Neural cell (in vitro differentiated cells): Measurements from ENCODE around the gene MSMB. TPM values are rescaled to one million over a fixed set of nuclear protein-coding genes. Genes with fewer than 3 reads are reported as not detected.

ENCODE experiments used
- H2AFZ ChIP-seq: fragments of 200-600, 300-800 bp; sonication (generic), shearing (Covaris generic); 2 replicates; pipeline ENCODE4 v1.6.0; 2014; ENCODE audit warnings: low read depth, mild to moderate bottlenecking, antibody characterized with exemption, low read length, moderate library complexity
- H3F3A ChIP-seq: fragments of 200-600 bp; shearing (Covaris generic); 2 replicates; pipeline ENCODE4 v1.6.1; 2016; ENCODE audit warnings: mild to moderate bottlenecking, moderate library complexity, mixed read lengths, antibody characterized with exemption, low read length; ENCODE audit not compliant: insufficient read depth, poor library complexity, severe bottlenecking
- H3K27ac ChIP-seq: fragments of 200-600, 300-800 bp; sonication (generic), shearing (Covaris generic); 2 replicates; pipeline ENCODE4 v1.5.1; 2014; ENCODE audit warnings: mild to moderate bottlenecking, low read length, moderate library complexity
- H3K27me3 ChIP-seq: fragments of 300-800, 200-600 bp; sonication (generic), shearing (Covaris generic); 2 replicates; pipeline ENCODE4 v1.6.0; 2014; ENCODE audit warnings: mild to moderate bottlenecking, low read depth, low read length, moderate library complexity; ENCODE audit not compliant: insufficient read depth
- H3K36me3 ChIP-seq: fragments of 300-800, 200-600 bp; sonication (generic), shearing (Covaris generic); 2 replicates; pipeline ENCODE4 v1.5.1; 2014; ENCODE audit warnings: mild to moderate bottlenecking, antibody characterized with exemption, low read length, moderate library complexity; ENCODE audit not compliant: insufficient read depth
- H3K4me2 ChIP-seq: fragments of 300-800, 200-600 bp; sonication (generic), shearing (Covaris generic); 2 replicates; pipeline ENCODE4 v1.6.0; 2014; ENCODE audit warnings: mild to moderate bottlenecking, low read length
- H3K4me3 ChIP-seq: fragments of 300-800, 200-600 bp; sonication (generic), shearing (Covaris generic); 2 replicates; pipeline ENCODE4 v1.5.1; 2014; ENCODE audit warnings: mild to moderate bottlenecking, low read length, moderate library complexity
- H3K79me2 ChIP-seq: fragments of 200-600 bp; shearing (Covaris generic); replicated peaks from 2 replicates; pipeline ENCODE4 v1.6.0; 2014; ENCODE audit warnings: mild to moderate bottlenecking, low read length, moderate library complexity; ENCODE audit not compliant: insufficient read depth
- H3K9ac ChIP-seq: fragments of 300-800, 200-600 bp; sonication (generic), shearing (Covaris generic); 2 replicates; pipeline ENCODE4 v1.6.1; 2016; ENCODE audit warnings: mild to moderate bottlenecking, low read length, mixed read lengths
- H3K9me2 ChIP-seq: fragments of 200-600 bp; shearing (Covaris generic); 2 replicates; pipeline ENCODE4 v1.6.1; 2016; ENCODE audit warnings: mild to moderate bottlenecking, low read length, mixed read lengths; ENCODE audit not compliant: insufficient read depth
- H3K9me3 ChIP-seq: fragments of 200-600, 300-800 bp; sonication (generic), shearing (Covaris generic); 2 replicates; pipeline ENCODE4 v1.6.1; 2016; ENCODE audit warnings: mild to moderate bottlenecking, mixed run types, low read length, moderate library complexity, mixed read lengths
- H4K20me1 ChIP-seq: fragments of 200-600 bp; shearing (Covaris generic); 2 replicates; pipeline ENCODE4 v1.6.1; 2016; ENCODE audit warnings: mild to moderate bottlenecking, mixed run types; ENCODE audit not compliant: insufficient read depth
- EP300 ChIP-seq: fragments of 450-650 bp; conservative IDR thresholded peaks from 2 replicates; pipeline ENCODE4 v1.6.1; 2014; ENCODE audit warnings: antibody characterized with exemption, mild to moderate bottlenecking, moderate library complexity; ENCODE audit not compliant: poor library complexity, severe bottlenecking
- EZH2 ChIP-seq: fragments of 200-600, 300-800 bp; shearing (Covaris generic), sonication (generic); IDR thresholded peaks from 2 replicates; pipeline ENCODE4 v1.6.1; 2014; ENCODE audit warnings: antibody characterized with exemption, low read length, borderline replicate concordance, mild to moderate bottlenecking; ENCODE audit not compliant: insufficient read depth, poor library complexity, severe bottlenecking
- MXI1 ChIP-seq: fragments of 450-650 bp; conservative IDR thresholded peaks from 2 replicates; pipeline ENCODE4 v1.6.1; 2014; ENCODE audit warnings: antibody characterized with exemption, mild to moderate bottlenecking; ENCODE audit not compliant: poor library complexity, severe bottlenecking
- POLR2AphosphoS5 ChIP-seq: IDR thresholded peaks from 2 replicates; pipeline ENCODE4 v1.6.1; 2012
- RAD21 ChIP-seq: fragments of 450-650 bp; conservative IDR thresholded peaks from 2 replicates; pipeline ENCODE4 v1.6.1; 2014; ENCODE audit warnings: antibody characterized with exemption, mild to moderate bottlenecking, moderate library complexity
- SMC3 ChIP-seq: fragments of 450-650 bp; conservative IDR thresholded peaks from 2 replicates; pipeline ENCODE4 v1.6.1; 2014; ENCODE audit warnings: antibody characterized with exemption, mild to moderate bottlenecking, moderate library complexity; ENCODE audit not compliant: poor library complexity
- TAF1 ChIP-seq: IDR thresholded peaks from 2 replicates; pipeline ENCODE4 v1.6.1; 2012; ENCODE audit warnings: low read depth
- polyA minus RNA-seq: library from RNA; depleted of rRNA, polyadenylated mRNA; stranded (reverse); fragments of >200 nt; gene quantifications from 2 replicates; pipeline ENCODE4 v1.2.3, GENCODE V29; 2014
- polyA plus RNA-seq: library from polyadenylated mRNA; depleted of rRNA; stranded (reverse); fragments of >200 nt; gene quantifications from 2 replicates; pipeline ENCODE4 v1.2.3, GENCODE V29; 2014
- TF ChIP-seq, protein P1 (sequence below): IDR thresholded peaks from 2 replicates; pipeline ENCODE4 v1.6.1; 2012; ENCODE audit warnings: borderline replicate concordance
- TF ChIP-seq, protein P2 (sequence below): fragments of 450-650 bp; IDR thresholded peaks from 2 replicates; pipeline ENCODE4 v1.5.1; 2014; ENCODE audit warnings: antibody characterized with exemption, mild to moderate bottlenecking, moderate library complexity; ENCODE audit not compliant: poor library complexity, severe bottlenecking

The MSMB gene, protein sequence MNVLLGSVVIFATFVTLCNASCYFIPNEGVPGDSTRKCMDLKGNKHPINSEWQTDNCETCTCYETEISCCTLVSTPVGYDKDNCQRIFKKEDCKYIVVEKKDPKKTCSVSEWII
- not detected in 2 replicates for polyA plus RNA-seq
- not detected in 2 replicates for polyA minus RNA-seq

DNA sequence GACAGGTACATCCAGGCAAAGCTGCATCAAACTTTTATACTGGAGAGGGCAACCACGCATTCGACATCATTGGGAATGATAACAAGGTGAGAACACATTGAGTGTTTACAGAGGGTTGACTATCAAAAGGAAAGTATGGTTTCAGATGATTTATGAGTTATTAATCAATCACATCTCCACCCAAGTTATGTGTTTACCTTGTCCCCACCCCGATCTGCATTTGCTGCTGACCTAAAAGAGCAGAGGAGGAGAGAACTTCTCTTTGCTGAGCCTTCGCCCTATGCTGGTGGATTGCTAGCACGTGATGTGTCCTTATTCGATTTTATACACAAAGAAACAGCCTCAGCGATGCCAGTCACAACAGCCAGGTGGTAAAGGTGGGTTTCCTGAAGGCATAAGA is at the start of gene MSMB:
MSMB (minus strand) TSS at position 9 of the 400 bp plus-strand sequence. CDS start 32 bp downstream, outside the sequence.
- H3K36me3 ChIP-seq = no peaks in the 10 kb centered on the region
- no peaks in the 10 kb centered on the region for H3K79me2 ChIP-seq
- H3K4me3 ChIP-seq = no peak within 1 kb of the TSS
- H3K4me2 ChIP-seq = no peak within 1 kb of the TSS
- no peaks in the 10 kb centered on the region for H3K27me3 ChIP-seq
- H4K20me1 ChIP-seq = no peaks in the 10 kb centered on the region
- no peaks in the 10 kb centered on the region for H3K9me3 ChIP-seq
- no peaks in the 10 kb centered on the region for H3K9me2 ChIP-seq
- no peak within 1 kb of the TSS for H3K27ac ChIP-seq
- H3K9ac ChIP-seq = no peak within 1 kb of the TSS
- TF ChIP-seq, protein P1, sequence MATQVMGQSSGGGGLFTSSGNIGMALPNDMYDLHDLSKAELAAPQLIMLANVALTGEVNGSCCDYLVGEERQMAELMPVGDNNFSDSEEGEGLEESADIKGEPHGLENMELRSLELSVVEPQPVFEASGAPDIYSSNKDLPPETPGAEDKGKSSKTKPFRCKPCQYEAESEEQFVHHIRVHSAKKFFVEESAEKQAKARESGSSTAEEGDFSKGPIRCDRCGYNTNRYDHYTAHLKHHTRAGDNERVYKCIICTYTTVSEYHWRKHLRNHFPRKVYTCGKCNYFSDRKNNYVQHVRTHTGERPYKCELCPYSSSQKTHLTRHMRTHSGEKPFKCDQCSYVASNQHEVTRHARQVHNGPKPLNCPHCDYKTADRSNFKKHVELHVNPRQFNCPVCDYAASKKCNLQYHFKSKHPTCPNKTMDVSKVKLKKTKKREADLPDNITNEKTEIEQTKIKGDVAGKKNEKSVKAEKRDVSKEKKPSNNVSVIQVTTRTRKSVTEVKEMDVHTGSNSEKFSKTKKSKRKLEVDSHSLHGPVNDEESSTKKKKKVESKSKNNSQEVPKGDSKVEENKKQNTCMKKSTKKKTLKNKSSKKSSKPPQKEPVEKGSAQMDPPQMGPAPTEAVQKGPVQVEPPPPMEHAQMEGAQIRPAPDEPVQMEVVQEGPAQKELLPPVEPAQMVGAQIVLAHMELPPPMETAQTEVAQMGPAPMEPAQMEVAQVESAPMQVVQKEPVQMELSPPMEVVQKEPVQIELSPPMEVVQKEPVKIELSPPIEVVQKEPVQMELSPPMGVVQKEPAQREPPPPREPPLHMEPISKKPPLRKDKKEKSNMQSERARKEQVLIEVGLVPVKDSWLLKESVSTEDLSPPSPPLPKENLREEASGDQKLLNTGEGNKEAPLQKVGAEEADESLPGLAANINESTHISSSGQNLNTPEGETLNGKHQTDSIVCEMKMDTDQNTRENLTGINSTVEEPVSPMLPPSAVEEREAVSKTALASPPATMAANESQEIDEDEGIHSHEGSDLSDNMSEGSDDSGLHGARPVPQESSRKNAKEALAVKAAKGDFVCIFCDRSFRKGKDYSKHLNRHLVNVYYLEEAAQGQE = no peak
- TF ChIP-seq RAD21 = no peak
- TF ChIP-seq EP300 = no peak
- no peak for TF ChIP-seq MXI1
- no peak for TF ChIP-seq TAF1
- TF ChIP-seq, protein P2, sequence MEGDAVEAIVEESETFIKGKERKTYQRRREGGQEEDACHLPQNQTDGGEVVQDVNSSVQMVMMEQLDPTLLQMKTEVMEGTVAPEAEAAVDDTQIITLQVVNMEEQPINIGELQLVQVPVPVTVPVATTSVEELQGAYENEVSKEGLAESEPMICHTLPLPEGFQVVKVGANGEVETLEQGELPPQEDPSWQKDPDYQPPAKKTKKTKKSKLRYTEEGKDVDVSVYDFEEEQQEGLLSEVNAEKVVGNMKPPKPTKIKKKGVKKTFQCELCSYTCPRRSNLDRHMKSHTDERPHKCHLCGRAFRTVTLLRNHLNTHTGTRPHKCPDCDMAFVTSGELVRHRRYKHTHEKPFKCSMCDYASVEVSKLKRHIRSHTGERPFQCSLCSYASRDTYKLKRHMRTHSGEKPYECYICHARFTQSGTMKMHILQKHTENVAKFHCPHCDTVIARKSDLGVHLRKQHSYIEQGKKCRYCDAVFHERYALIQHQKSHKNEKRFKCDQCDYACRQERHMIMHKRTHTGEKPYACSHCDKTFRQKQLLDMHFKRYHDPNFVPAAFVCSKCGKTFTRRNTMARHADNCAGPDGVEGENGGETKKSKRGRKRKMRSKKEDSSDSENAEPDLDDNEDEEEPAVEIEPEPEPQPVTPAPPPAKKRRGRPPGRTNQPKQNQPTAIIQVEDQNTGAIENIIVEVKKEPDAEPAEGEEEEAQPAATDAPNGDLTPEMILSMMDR = no peak
- TF ChIP-seq POLR2AphosphoS5 = no peak
- no peak for TF ChIP-seq EZH2
- TF ChIP-seq SMC3 = no peak
- H3F3A ChIP-seq = no peaks in the 10 kb centered on the region
- no peak within 1 kb of the TSS for H2AFZ ChIP-seq

DNA sequence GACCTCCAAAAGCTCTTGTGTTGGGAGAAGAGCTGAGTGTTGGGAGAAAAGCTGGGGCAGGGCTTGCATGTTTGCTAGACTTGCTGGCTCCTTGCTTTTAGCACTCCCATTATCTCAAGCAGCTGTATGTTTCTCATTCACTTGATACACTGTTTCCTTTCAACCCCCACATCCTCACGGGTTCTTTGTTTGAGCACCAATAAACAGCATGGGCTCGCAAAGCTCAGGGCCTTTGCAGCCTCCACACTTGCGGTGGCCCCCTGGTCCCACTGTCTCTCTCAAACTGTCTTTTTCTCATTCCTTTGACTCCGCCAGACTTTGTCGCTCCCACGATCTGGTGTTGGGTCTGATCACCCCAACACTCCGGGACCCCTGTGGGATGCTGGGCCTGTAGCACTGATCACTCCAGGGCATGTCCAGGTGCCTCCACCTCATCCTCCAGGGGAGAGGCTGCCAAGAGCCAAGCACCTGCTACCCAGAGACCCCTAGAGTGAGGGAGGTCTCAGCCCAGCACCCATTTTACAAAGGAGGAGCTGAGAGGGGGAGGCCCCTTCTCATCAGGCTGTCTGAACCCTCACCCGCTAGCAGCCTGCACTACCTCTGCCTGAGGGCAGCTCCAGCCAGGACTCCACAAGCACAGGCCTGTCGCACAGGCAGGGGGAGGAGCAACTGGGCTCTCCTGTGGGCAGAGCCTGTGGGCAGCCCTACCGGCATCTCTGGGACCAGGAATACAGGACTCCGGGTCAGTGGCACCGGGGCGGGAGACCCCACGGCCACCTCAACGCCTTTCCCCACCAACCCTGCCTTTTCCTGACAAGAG is 49.1 kb upstream of the MSMB start:
- no peak overlapping the region for H2AFZ ChIP-seq
- no peaks in the 10 kb centered on the region for H3K9me3 ChIP-seq
- H3K9me2 ChIP-seq = no peaks in the 10 kb centered on the region
- no peaks in the 10 kb centered on the region for H3K27me3 ChIP-seq
- H3K4me3 ChIP-seq = no peak overlapping the region
- TF ChIP-seq MXI1 (no peak), SMC3 (no peak), TAF1 (no peak), EP300 (no peak), EZH2 (no peak), POLR2AphosphoS5 (no peak), RAD21 (no peak)
- TF ChIP-seq, protein P2 = no peak
- no peak overlapping the region for H3K27ac ChIP-seq
- no peaks in the 10 kb centered on the region for H3K36me3 ChIP-seq
- no peaks in the 10 kb centered on the region for H4K20me1 ChIP-seq
- H3K4me2 ChIP-seq = no peak overlapping the region
- no peak overlapping the region for H3K9ac ChIP-seq
- no peaks in the 10 kb centered on the region for H3F3A ChIP-seq
- H3K79me2 ChIP-seq = no peaks in the 10 kb centered on the region
